HepG2 (cell line): ENCODE results near the gene INSL6. TPM values are rescaled to one million over a fixed set of nuclear protein-coding genes. Genes with fewer than 3 reads are reported as not detected.

Experiments
- ATAC-seq: fragments of 200-7000 bp; cut with Tn5 transposase; 3 replicates; pipeline ENCODE4 v1.9.1; 2020; ENCODE audit warnings: mild to moderate bottlenecking, moderate library complexity
- BruUV-seq: library from RNA; stranded (reverse); fragments of 400-500 nt; replicated peaks from 2 replicates; lab custom pipeline; 2021; lab: Mats Ljungman, UMichigan
- CTCF ChIA-PET: fragments of 300-600 bp; formaldehyde crosslinking; extraction: SDS; loops from one replicate; lab custom pipeline; 2021; ENCODE audit warnings: low total read pairs, inconsistent platforms, low intra/inter-chr PET ratio; lab: Yijun Ruan, JAX
- POLR2A ChIA-PET: fragments of 350-600 bp; sonication (Branson Sonifier 250); formaldehyde crosslinking; loops from one replicate; lab custom pipeline; 2020; ENCODE audit warnings: antibody characterized with exemption, inconsistent platforms; lab: Yijun Ruan, JAX
- DNase-seq: peaks from one replicate; pipeline ENCODE4 v3.0.0-alpha.2; 2015; ENCODE audit warnings: low spot score
- FAIRE-seq: peaks from 3 replicates; lab custom pipeline; 2011; peaks lifted over from hg19 to GRCh38; lab: Jason Lieb, UNC
- H2AFZ ChIP-seq: one replicate; pipeline ENCODE4 v1.6.1; 2011; ENCODE audit warnings: low read length, inconsistent platforms
- H3K27ac ChIP-seq: fragments of 300-600 bp; 3 replicates; pipeline ENCODE4 v1.8.0; 2011; ENCODE audit warnings: mixed run types, mild to moderate bottlenecking, mixed read lengths, low read length, inconsistent platforms; ENCODE audit not compliant: insufficient read depth; ENCODE audit errors: extremely low read length
- H3K27me3 ChIP-seq, 2 experiments: fragments of 200-600 bp in 1 of 2; 2 replicates in 1 of 2; 3 replicates in 1 of 2; pipeline versions ENCODE4 v1.6.0 to v1.8.0; 2011; ENCODE audit warnings: low read length in 2 of 2, mild to moderate bottlenecking in 2 of 2, moderate library complexity in 2 of 2, inconsistent platforms in 1 of 2; ENCODE audit not compliant: insufficient read depth in 2 of 2, control insufficient read depth in 1 of 2
- H3K36me3 ChIP-seq, 2 experiments: fragments of 200-600 bp in 1 of 2; replicated peaks in 1 of 2; 2 replicates in 1 of 2; 3 replicates in 1 of 2; pipeline versions ENCODE4 v1.5.1 to v1.8.0; 2011; ENCODE audit warnings: low read length in 2 of 2, inconsistent platforms in 1 of 2; ENCODE audit not compliant: insufficient read depth in 2 of 2, control insufficient read depth in 1 of 2
- H3K4me1 ChIP-seq: 2 replicates; pipeline ENCODE4 v1.5.1; 2012; ENCODE audit warnings: low read length, inconsistent platforms; ENCODE audit not compliant: insufficient read depth
- H3K4me2 ChIP-seq: 2 replicates; pipeline ENCODE4 v1.6.0; 2011; ENCODE audit warnings: low read depth, low read length, inconsistent platforms
- H3K4me3 ChIP-seq, 3 experiments: fragments of 200-600 bp in 1 of 3; sonication (generic), shearing (Covaris generic) in 1 of 3; replicated peaks in 1 of 3; 2 replicates each; pipeline ENCODE4 v1.5.1; 2011 to 2016; ENCODE audit warnings: low read length in 3 of 3, inconsistent platforms in 2 of 3, low read depth in 2 of 3, mild to moderate bottlenecking in 2 of 3, control low read depth in 1 of 3, mixed read lengths in 1 of 3; ENCODE audit not compliant: insufficient read depth in 1 of 3
- H3K79me2 ChIP-seq: one replicate; pipeline ENCODE4 v1.6.1; 2011; ENCODE audit warnings: low read length, inconsistent platforms; ENCODE audit not compliant: insufficient read depth
- H3K9ac ChIP-seq: 2 replicates; pipeline ENCODE4 v1.6.0; 2011; ENCODE audit warnings: mild to moderate bottlenecking, low read depth, low read length, inconsistent platforms; ENCODE audit not compliant: insufficient read depth
- H3K9me3 ChIP-seq: 2 replicates; pipeline ENCODE4 v1.5.1; 2012; ENCODE audit warnings: mild to moderate bottlenecking, low read length
- H4K20me1 ChIP-seq: 2 replicates; pipeline ENCODE4 v1.6.0; 2011; ENCODE audit warnings: inconsistent platforms, mild to moderate bottlenecking, low read length, moderate library complexity; ENCODE audit not compliant: insufficient read depth
- ETV5 ChIP-seq: IDR thresholded peaks from 2 replicates; pipeline ENCODE4 v1.6.1; 2018; ENCODE audit warnings: missing biosample characterization, missing genetic modification reagents, inconsistent platforms, borderline replicate concordance
- FOXM1 ChIP-seq: sonication (generic); formaldehyde crosslinking; IDR thresholded peaks from 2 replicates; pipeline ENCODE4 v1.5.0; 2020; ENCODE audit warnings: missing genetic modification reagents
- KAT2B ChIP-seq: fragments of 150-350 bp; IDR thresholded peaks from 2 replicates; pipeline ENCODE4 v1.6.1; 2014; ENCODE audit warnings: low read depth, low read length, borderline replicate concordance
- NRL ChIP-seq: sonication (generic); formaldehyde crosslinking; IDR thresholded peaks from 2 replicates; pipeline ENCODE4 v1.5.0; 2020; ENCODE audit warnings: missing genetic modification reagents, mild to moderate bottlenecking, moderate library complexity, borderline replicate concordance
- ZFP1 ChIP-seq: IDR thresholded peaks from 2 replicates; pipeline ENCODE4 v1.6.1; 2016
- ZGPAT ChIP-seq: IDR thresholded peaks from 2 replicates; pipeline ENCODE4 v1.6.1; 2016; ENCODE audit warnings: mild to moderate bottlenecking
- ZHX1 ChIP-seq: sonication (generic); formaldehyde crosslinking; IDR thresholded peaks from 2 replicates; pipeline ENCODE4 v1.8.1; 2022; ENCODE audit warnings: low read depth, mild to moderate bottlenecking, missing genetic modification reagents
- WGBS: methylation state at CpG from one replicate; pipeline ENCODE4 v1.1.6; 2017; ENCODE audit warnings: low lambda C conversion rate; 5-methylcytosine and 5-hydroxymethylcytosine counted together
- in situ Hi-C: cut with HindIII; loops from 2 replicates; pipeline ENCODE4 v1.10.0; 2017; ENCODE audit warnings: low pct_unique_long_range_greater_than_20kb; ENCODE audit not compliant: extremely low pct_ligation_motif_present
- intact Hi-C: fragments of 100-400 bp; cut with micrococcal nuclease; formaldehyde crosslinking; loops from one replicate; pipeline ENCODE4 v1.10.0; 2022; ENCODE audit not compliant: unreplicated experiment
- polyA plus RNA-seq, 8 experiments: library from polyadenylated mRNA; depleted of rRNA in 3 of 8; stranded (reverse) in 7 of 8; unstranded in 1 of 8; fragments of >200 nt; fragmentation: Illumina TruSeq in 4 of 8; extraction: Trizol in 4 of 8; gene quantifications; 2 replicates each; pipeline versions ENCODE4 v1.2.1 to v1.2.3, GENCODE V29; 2011 to 2016; ENCODE audit warnings: low read depth in 4 of 8, missing spikeins in 1 of 8, mixed read lengths in 1 of 8; ENCODE audit not compliant: insufficient read depth in 1 of 8
- total RNA-seq, 5 experiments: library from RNA; depleted of rRNA; stranded (reverse); fragments of >200 nt; fragmentation: Illumina TruSeq; extraction: Trizol; gene quantifications; 2 replicates each; pipeline ENCODE4 v1.2.3, GENCODE V29; 2016; ENCODE audit warnings: low read depth in 1 of 5

Gene INSL6
- total and polyA plus RNA-seq, 2 of the 13 experiments (the other 11 are each of a cell fraction or from before 2014, with no cell fraction given), result not detected

GRCh38 chr9:5140151-5140550, 45.3 kb downstream of the INSL6 start:
- no peaks in the 10 kb centered on the region for H3K4me1 ChIP-seq
- POLR2A ChIA-PET, result no interaction called here
- ATAC-seq, result no peak
- no peak for TF ChIP-seq FOXM1 (CRISPR knock-in tag)
- TF ChIP-seq ZGPAT, result no peak
- TF ChIP-seq ZFP1 (CRISPR knock-in tag), result no peak
- no peak for TF ChIP-seq ETV5 (CRISPR knock-in tag)
- TF ChIP-seq NRL (CRISPR knock-in tag), result no peak
- TF ChIP-seq ZHX1 (CRISPR knock-in tag), result no peak
- TF ChIP-seq KAT2B, result peak; percentile 72
- TF ChIP-seq, all 625 proteins: peak for 1
- FAIRE-seq, result no peak
- Histone ChIP-seq H3K36me3 (no peaks in the 10 kb centered on the region), H3K9ac (no peak overlapping the region), H3K4me2 (no peak overlapping the region), H2AFZ (no peak overlapping the region), H3K4me3 (no peak overlapping the region), H3K9me3 (no peaks in the 10 kb centered on the region), H3K79me2 (no peaks in the 10 kb centered on the region), H3K27me3 (no peaks in the 10 kb centered on the region), H3K27ac (no peak overlapping the region), H4K20me1 (no peaks in the 10 kb centered on the region)
- intact Hi-C loops, result no loop called here
- no TSS peak for BruUV-seq
- in situ Hi-C loops, result no loop called here
- CTCF ChIA-PET, result no interaction called here
- DNase-seq, result no peak
- WGBS, result 91% methylated on average over 1 of the region's 1 CpG
